Measurements from ENCODE around the gene AP1S2.

DNA sequence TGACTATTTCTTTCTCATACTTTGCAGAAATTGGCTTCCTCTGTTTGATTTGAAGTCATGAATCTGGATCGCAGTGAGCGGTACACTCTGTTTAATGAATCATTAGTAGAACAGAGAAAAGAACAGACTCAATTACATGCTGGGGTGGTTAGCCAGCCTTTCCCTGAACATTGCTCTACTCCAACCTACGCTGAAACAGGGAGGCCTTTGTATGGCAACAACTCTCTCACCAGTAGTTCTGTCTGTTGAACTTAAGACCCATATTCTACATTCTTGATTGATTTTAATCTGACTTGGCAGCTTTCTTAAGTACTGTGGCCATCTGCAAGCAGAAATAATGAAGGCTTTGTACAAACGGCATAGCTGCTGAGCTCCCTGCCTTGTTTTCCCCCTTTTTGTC lies 19.0 kb upstream of the AP1S2 start:
- TF ChIP-seq, protein P1, sequence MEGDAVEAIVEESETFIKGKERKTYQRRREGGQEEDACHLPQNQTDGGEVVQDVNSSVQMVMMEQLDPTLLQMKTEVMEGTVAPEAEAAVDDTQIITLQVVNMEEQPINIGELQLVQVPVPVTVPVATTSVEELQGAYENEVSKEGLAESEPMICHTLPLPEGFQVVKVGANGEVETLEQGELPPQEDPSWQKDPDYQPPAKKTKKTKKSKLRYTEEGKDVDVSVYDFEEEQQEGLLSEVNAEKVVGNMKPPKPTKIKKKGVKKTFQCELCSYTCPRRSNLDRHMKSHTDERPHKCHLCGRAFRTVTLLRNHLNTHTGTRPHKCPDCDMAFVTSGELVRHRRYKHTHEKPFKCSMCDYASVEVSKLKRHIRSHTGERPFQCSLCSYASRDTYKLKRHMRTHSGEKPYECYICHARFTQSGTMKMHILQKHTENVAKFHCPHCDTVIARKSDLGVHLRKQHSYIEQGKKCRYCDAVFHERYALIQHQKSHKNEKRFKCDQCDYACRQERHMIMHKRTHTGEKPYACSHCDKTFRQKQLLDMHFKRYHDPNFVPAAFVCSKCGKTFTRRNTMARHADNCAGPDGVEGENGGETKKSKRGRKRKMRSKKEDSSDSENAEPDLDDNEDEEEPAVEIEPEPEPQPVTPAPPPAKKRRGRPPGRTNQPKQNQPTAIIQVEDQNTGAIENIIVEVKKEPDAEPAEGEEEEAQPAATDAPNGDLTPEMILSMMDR (conservative IDR thresholded peaks at IDR 0.05; ENCODE audit: low read depth, low read length): no peak
- TF ChIP-seq EZH2 (IDR thresholded peaks at IDR 0.05; ENCODE audit: low read length, unreplicated experiment) (no peak), EZH2phosphoT487 (IDR thresholded peaks at IDR 0.05; ENCODE audit: borderline replicate concordance, low read length) (no peak)

All from PC-3 (cell line).